Measurements from ENCODE around the gene CMTM2. TPM values are rescaled to one million over a fixed set of nuclear protein-coding genes. Genes with fewer than 3 reads are reported as not detected.
A peak's percentile ranks its signal among the peaks of the same experiment; 100 is the strongest.

Gene CMTM2
- polyA plus RNA-seq, 1 experiment, result not detected

DNA sequence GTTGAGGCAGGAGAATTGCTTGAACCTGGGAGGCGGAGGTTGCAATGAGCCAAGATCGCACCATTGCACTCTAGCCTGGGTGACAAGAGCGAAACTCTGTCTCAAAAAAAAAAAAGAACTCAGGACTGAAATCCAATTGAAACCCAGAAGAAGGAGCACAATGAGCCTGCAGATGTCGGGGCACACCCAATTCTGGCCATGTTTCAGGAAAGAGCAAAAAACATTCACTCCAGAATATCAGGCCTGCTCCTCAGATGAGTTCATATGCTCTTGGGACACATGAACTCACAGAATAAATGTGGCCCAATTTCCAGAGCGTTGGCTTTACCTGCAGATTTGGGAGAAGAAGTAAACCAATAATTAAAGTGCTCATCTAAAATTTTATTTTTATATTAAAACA is 3.0 kb upstream of the CMTM2 start:
- ChIA-PET POLR2A (no interaction called here), CTCF (no interaction called here)
- Histone ChIP-seq H3K4me3 (ENCODE audit: low read depth, low read length) (no peak overlapping the region), H3K27ac (ENCODE audit: low read depth, low read length) (no peak overlapping the region), H3K27me3 (ENCODE audit: control insufficient read depth, insufficient read depth, low read length) (peaks cover 12% of the 10 kb centered on the region), H3K9me3 (ENCODE audit: control insufficient read depth, insufficient read depth, low read length) (no peaks in the 10 kb centered on the region)
- no peak for DNase-seq (ENCODE audit: low read depth, low spot score)
- no peak for TF ChIP-seq CTCF (IDR thresholded peaks at IDR 0.05; ENCODE audit: low read depth, low read length)

GRCh38 chr16:66580605-66581209 is 1.4 kb downstream of the CMTM2 start:
- ChIA-PET CTCF (interaction anchor here (0.9 to 1.2 kb wide), 4 partner anchors 10 to 287 kb away, joined by 3 to 4 read pairs (median 4); no protein-coding TSS in a partner anchor), POLR2A (no interaction called here)
- H3K27me3 ChIP-seq (ENCODE audit: control insufficient read depth, insufficient read depth, low read length), result peaks cover 12% of the 10 kb centered on the region
- TF ChIP-seq CTCF (IDR thresholded peaks at IDR 0.05; ENCODE audit: low read depth, low read length), result peak; percentile 52
- no peaks in the 10 kb centered on the region for H3K9me3 ChIP-seq (ENCODE audit: control insufficient read depth, insufficient read depth, low read length)
- DNase-seq (ENCODE audit: low read depth, low spot score), result peak; percentile 53
- H3K4me3 ChIP-seq (ENCODE audit: low read depth, low read length), result no peak overlapping the region
- H3K27ac ChIP-seq (ENCODE audit: low read depth, low read length), result peak overlapping the region; percentile 11

GRCh38 chr16:66581246-66581952 is 2.1 kb downstream of the CMTM2 start:
- ChIA-PET POLR2A (no interaction called here), CTCF (interaction anchor here (0.6 to 1.4 kb wide), 6 partner anchors 11 to 249 kb away, joined by 3 to 8 read pairs (median 4); partner anchors contain the start of gene NAE1)
- Histone ChIP-seq H3K27me3 (ENCODE audit: control insufficient read depth, insufficient read depth, low read length) (peaks cover 12% of the 10 kb centered on the region), H3K27ac (ENCODE audit: low read depth, low read length) (peak overlapping the region; percentile 11), H3K4me3 (ENCODE audit: low read depth, low read length) (no peak overlapping the region), H3K9me3 (ENCODE audit: control insufficient read depth, insufficient read depth, low read length) (no peaks in the 10 kb centered on the region)
- no peak for DNase-seq (ENCODE audit: low read depth, low spot score)
- no peak for TF ChIP-seq CTCF (IDR thresholded peaks at IDR 0.05; ENCODE audit: low read depth, low read length)

DNA sequence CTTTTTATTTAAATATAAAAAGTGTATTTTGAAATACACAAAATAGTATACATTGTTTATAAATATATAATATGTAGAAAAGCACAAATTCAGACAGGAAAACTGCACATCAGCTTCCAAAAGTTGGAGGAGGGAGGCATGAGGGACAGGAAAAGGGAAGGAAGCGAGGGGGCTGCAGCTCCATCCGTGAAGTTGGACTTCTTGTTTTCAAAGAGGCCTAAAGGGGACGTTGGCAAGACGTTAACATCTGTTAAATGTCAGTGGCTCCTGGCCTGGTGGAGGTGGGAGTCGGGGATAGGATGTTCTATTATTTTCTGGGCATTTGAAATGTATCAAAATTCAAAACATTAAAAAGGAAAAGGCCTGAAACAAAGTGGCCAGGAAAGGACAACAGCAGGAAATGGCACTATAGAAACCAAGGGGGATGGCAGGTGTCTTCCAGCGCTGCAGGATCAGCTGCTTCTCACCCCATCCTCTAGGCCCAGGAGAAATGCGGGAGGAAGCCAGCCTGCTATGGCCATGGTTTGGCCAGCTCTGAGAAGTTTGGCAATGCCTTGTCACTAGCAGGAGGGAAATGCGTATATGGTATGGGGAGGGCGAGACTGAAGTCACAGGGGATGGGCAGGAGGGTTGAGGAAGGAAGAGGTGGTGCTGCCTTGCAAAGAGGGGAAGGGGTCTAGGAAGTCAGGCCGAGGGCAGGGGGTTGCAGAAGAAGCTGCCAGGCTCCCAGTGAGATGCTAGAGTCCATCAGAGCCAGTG is 6.4 kb downstream of the CMTM2 start:
- ChIA-PET CTCF (no interaction called here), POLR2A (no interaction called here)
- DNase-seq (ENCODE audit: low read depth, low spot score), result no peak
- no peaks in the 10 kb centered on the region for H3K9me3 ChIP-seq (ENCODE audit: control insufficient read depth, insufficient read depth, low read length)
- peaks cover 2% of the 10 kb centered on the region for H3K27me3 ChIP-seq (ENCODE audit: control insufficient read depth, insufficient read depth, low read length)
- TF ChIP-seq CTCF (IDR thresholded peaks at IDR 0.05; ENCODE audit: low read depth, low read length), result no peak
- H3K4me3 ChIP-seq (ENCODE audit: low read depth, low read length), result no peak overlapping the region
- no peak overlapping the region for H3K27ac ChIP-seq (ENCODE audit: low read depth, low read length)

Measured in AG04450 (cell line).